HG02870 (cell line): Measurements from ENCODE around the gene BZW2.
A peak's percentile ranks its signal among the peaks of the same experiment; 100 is the strongest.

Experiments used
- ATAC-seq: cut with Tn5 transposase; IDR thresholded peaks from one replicate; pipeline ENCODE4 v1.9.1; 2021; ENCODE audit warnings: mild to moderate bottlenecking, moderate library complexity; ENCODE audit not compliant: unreplicated experiment

Gene BZW2

GRCh38 chr7:16745645-16746044 is 99.7 kb downstream of the BZW2 start:
- ATAC-seq = no peak

GRCh38 chr7:16747102-16747501 is 101.1 kb downstream of the BZW2 start:
- no peak for ATAC-seq

GRCh38 chr7:16753102-16753931 is 107.3 kb downstream of the BZW2 start, which contains the start of gene TSPAN13:
Gene TSPAN13 (plus strand): TSS chr7:16753755. CDS start chr7:16753968, 213 bp downstream.
- peak; percentile 82 for ATAC-seq

- peak; percentile 15 for ATAC-seq
Measured at GRCh38 chr7:16753932-16754855, 108.2 kb downstream of the BZW2 start.

- no peak for ATAC-seq
Measured at GRCh38 chr7:16754856-16755317, 108.9 kb downstream of the BZW2 start.

GRCh38 chr7:16755397-16755796 is 109.4 kb downstream of the BZW2 start:
- no peak for ATAC-seq
